RKO (cell line): ENCODE results near the gene MTX3.

Experiments
- DNase-seq: peaks from one replicate; pipeline ENCODE4 v3.0.0-alpha.2; 2016; ENCODE audit warnings: low spot score

Gene MTX3

GRCh38 chr5:79982136-79982535 is 8.9 kb downstream of the MTX3 start:
- DNase-seq, result no peak

GRCh38 chr5:79976759-79977515 is 14.1 kb downstream of the MTX3 start:
- DNase-seq, result no peak

GRCh38 chr5:79975422-79975821 is 15.6 kb downstream of the MTX3 start:
- no peak for DNase-seq

- peak; percentile 43 for DNase-seq
These were observed 16.2 kb downstream of the MTX3 start for GRCh38 chr5:79974886-79975285.

- DNase-seq, result no peak
These were observed 17.1 kb downstream of the MTX3 start for GRCh38 chr5:79973996-79974395.

GRCh38 chr5:79973511-79973910 is 17.6 kb downstream of the MTX3 start:
- no peak for DNase-seq

GRCh38 chr5:79971156-79971555 is 19.9 kb downstream of the MTX3 start:
- DNase-seq, result no peak

- DNase-seq, result no peak
These were observed 24.6 kb downstream of the MTX3 start for GRCh38 chr5:79966448-79966847.

GRCh38 chr5:79964136-79964535 is 26.9 kb downstream of the MTX3 start:
- DNase-seq, result no peak

- no peak for DNase-seq
These were observed 27.6 kb downstream of the MTX3 start for GRCh38 chr5:79963261-79964061.

GRCh38 chr5:79962575-79963222 is 28.4 kb downstream of the MTX3 start:
- peak; percentile 57 for DNase-seq

GRCh38 chr5:79961716-79962574 is 29.1 kb downstream of the MTX3 start:
- DNase-seq, result no peak

- DNase-seq, result no peak
These were observed 31.7 kb downstream of the MTX3 start for GRCh38 chr5:79959407-79959806.

- peak; percentile 33 for DNase-seq
These were observed 35.0 kb downstream of the MTX3 start for GRCh38 chr5:79955941-79956670.

GRCh38 chr5:79955356-79955895 is 35.6 kb downstream of the MTX3 start:
- DNase-seq, result no peak

GRCh38 chr5:79954620-79955019 is 36.4 kb downstream of the MTX3 start:
- DNase-seq, result no peak

GRCh38 chr5:79947567-79947966 is 43.5 kb downstream of the MTX3 start:
- no peak for DNase-seq

- no peak for DNase-seq
These were observed 52.6 kb downstream of the MTX3 start for GRCh38 chr5:79938468-79938867.

- no peak for DNase-seq
These were observed 54.3 kb downstream of the MTX3 start for GRCh38 chr5:79936646-79937216.

GRCh38 chr5:79936002-79936645 is 54.9 kb downstream of the MTX3 start:
- DNase-seq, result no peak
